Esophagus squamous epithelium (tissue), 4 donors: Measurements from ENCODE around the gene OR2F1.

Experiments used
- CTCF ChIP-seq, 6 experiments: fragments of 450-650 bp in 4 of 6; fragments of 200-600 bp in 2 of 6; sonication (generic) in 2 of 6; IDR thresholded peaks; one replicate each; pipeline ENCODE4 v1.5.1; 2016 to 2019; ENCODE audit warnings: antibody characterized with exemption in 6 of 6, mild to moderate bottlenecking in 4 of 6, moderate library complexity in 4 of 6
- POLR2A ChIP-seq, 4 donors: fragments of 450-650 bp; IDR thresholded peaks; one replicate each; pipeline ENCODE4 v1.6.1; 2017; ENCODE audit warnings: antibody characterized with exemption in 4 of 4, mild to moderate bottlenecking in 4 of 4, moderate library complexity in 3 of 4

- no peak for TF ChIP-seq CTCF (IDR thresholded peaks at IDR 0.05)
- TF ChIP-seq POLR2A (IDR thresholded peaks at IDR 0.05) = no peak
These were observed 54.7 kb downstream of the OR2F1 start for GRCh38 chr7:144009361-144009760.
